IPS DF 4.7 (cell line): Measurements from ENCODE around the gene ZDHHC11.
"Not testable (repeated sequence)": the region's sequence is repeated elsewhere in the genome, so short reads cannot be mapped to it uniquely, and the experiment has no call there.

ENCODE experiments used
- DNase-seq: peaks from one replicate; pipeline ENCODE4 v3.0.0-alpha.2; 2013; ENCODE audit warnings: low spot score; ENCODE audit errors: extremely low read depth

Gene ZDHHC11

GRCh38 chr5:747303-747844 lies 103.4 kb downstream of the ZDHHC11 start:
- not testable (repeated sequence) for DNase-seq

GRCh38 chr5:746258-746761 lies 104.5 kb downstream of the ZDHHC11 start:
- DNase-seq = no peak
